Spleen (tissue), 11 donors: ENCODE measurements around the gene CPD. TPM values are rescaled to one million over a fixed set of nuclear protein-coding genes. Genes with fewer than 3 reads are reported as not detected.

Experiments used
- DNase-seq: peaks from one replicate; pipeline ENCODE4 v3.0.0-alpha.2; 2020
- H3K27ac ChIP-seq, 8 donors: fragments of 200-600 bp; sonication (generic) in 7 of 8; 1 replicate in 4 of 8; 2 replicates in 4 of 8; pipeline versions ENCODE4 v1.5.0 to v1.8.0; 2016 to 2021; ENCODE audit warnings: inconsistent platforms in 4 of 8, mild to moderate bottlenecking in 4 of 8, moderate library complexity in 1 of 8
- H3K27me3 ChIP-seq, 7 donors: fragments of 200-600 bp; sonication (generic) in 6 of 7; replicated peaks in 1 of 7; 1 replicate in 4 of 7; 2 replicates in 3 of 7; pipeline versions ENCODE4 v1.5.0 to v1.8.0; 2016 to 2021; ENCODE audit warnings: inconsistent platforms in 3 of 7, mild to moderate bottlenecking in 1 of 7
- H3K36me3 ChIP-seq, 6 donors: fragments of 200-600 bp; sonication (generic) in 5 of 6; 1 replicate in 4 of 6; 2 replicates in 2 of 6; pipeline versions ENCODE4 v1.5.0 to v1.8.0; 2016 to 2021; ENCODE audit warnings: inconsistent platforms in 2 of 6
- H3K4me1 ChIP-seq, 6 donors: fragments of 200-600 bp; sonication (generic) in 5 of 6; 1 replicate in 3 of 6; 2 replicates in 3 of 6; pipeline versions ENCODE4 v1.5.0 to v1.8.0; 2016 to 2021; ENCODE audit warnings: inconsistent platforms in 3 of 6
- H3K4me3 ChIP-seq, 8 donors: fragments of 200-600 bp; sonication (generic) in 7 of 8; 1 replicate in 4 of 8; 2 replicates in 4 of 8; pipeline versions ENCODE4 v1.5.0 to v1.8.0; 2016 to 2021; ENCODE audit warnings: inconsistent platforms in 4 of 8, mild to moderate bottlenecking in 4 of 8, moderate library complexity in 2 of 8
- H3K9me3 ChIP-seq, 8 donors: fragments of 200-600 bp; sonication (generic) in 7 of 8; 1 replicate in 4 of 8; 2 replicates in 4 of 8; pipeline versions ENCODE4 v1.5.0 to v1.8.0; 2016 to 2021; ENCODE audit warnings: inconsistent platforms in 4 of 8
- POLR2A ChIP-seq, 3 donors: fragments of 450-650 bp; IDR thresholded peaks; one replicate each; pipeline ENCODE4 v1.5.1; 2017; ENCODE audit warnings: antibody characterized with exemption in 3 of 3, mild to moderate bottlenecking in 1 of 3
- POLR2AphosphoS5 ChIP-seq, 3 donors: sonication (generic); formaldehyde crosslinking; IDR thresholded peaks; one replicate each; pipeline ENCODE4 v1.5.1; 2017; ENCODE audit warnings: antibody characterized with exemption in 3 of 3
- WGBS, 5 donors: extraction: QIAGEN DNeasy Blood & Tissue Kit in 3 of 5; methylation state at CpG; one replicate each; pipeline versions ENCODE4 v1.1.5 to v1.1.7; 2013 to 2018; 5-methylcytosine and 5-hydroxymethylcytosine counted together
- intact Hi-C: fragments of 100-400 bp; cut with DNase I; formaldehyde crosslinking; loops from one replicate; pipeline ENCODE4 v1.15.0; 2023; ENCODE audit warnings: low total_unique reads
- polyA plus RNA-seq, 3 donors: library from polyadenylated mRNA; stranded (reverse); fragments of 200-250 nt; gene quantifications; one replicate each; pipeline ENCODE4 v1.2.1, GENCODE V29; 2013
- total RNA-seq, 7 donors: library from RNA; depleted of rRNA in 3 of 7; stranded (reverse); fragments of >200 nt in 3 of 7; fragmentation: NEBNext Ultra II Directional in 4 of 7; extraction: Animal tissue kit (Norgen Biotek cat#: 25700) in 4 of 7; gene quantifications; one replicate each; pipeline versions ENCODE4 v1.1.0 to v1.2.1, GENCODE V29; 2016 to 2021
- TF ChIP-seq, protein P1 (sequence below), 11 experiments: fragments of 200-600 bp in 7 of 11; fragments of 450-650 bp in 4 of 11; sonication (generic) in 4 of 11; IDR thresholded peaks in 8 of 11; conservative IDR thresholded peaks in 3 of 11; 1 replicate in 7 of 11; 2 replicates in 4 of 11; pipeline versions ENCODE4 v1.4.0 to v1.8.0; 2016 to 2021; ENCODE audit warnings: antibody characterized with exemption in 11 of 11, inconsistent platforms in 4 of 11, mild to moderate bottlenecking in 1 of 11
- donor health status: healthy with polysubstance abuse.
- donor health status: DM: no; HTN: no; CAD: no; lungs with moderate emphysema.
- donor health status: DM: no; HTN: no; CAD: no.
- donor health status: Bipolar disorder and iron deficiency.
- donor health status: healthy.
- donor health status: DM: no; HTN: no; CAD: no.
- donor health status: DM: yes; HTN: yes; CAD: no.

Gene CPD
- total and polyA plus RNA-seq, 10 donors = 1.6 to 83.8 (median 39.6) TPM

DNA sequence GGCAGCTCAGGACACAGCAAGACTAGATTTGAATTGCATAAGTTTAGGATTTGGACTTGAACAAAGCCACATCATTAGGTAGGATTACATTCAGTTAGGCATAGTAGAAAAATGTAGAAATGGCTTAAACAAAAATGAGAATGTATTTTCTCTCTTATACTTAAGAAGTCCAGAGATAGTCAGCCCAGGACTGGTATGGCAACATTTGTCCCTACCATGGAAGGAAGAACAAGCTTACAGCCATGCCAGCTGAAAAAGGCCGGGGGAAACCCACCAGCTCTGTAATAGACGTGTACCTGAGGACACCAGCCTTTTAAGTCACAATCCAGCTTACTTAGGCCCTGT is 33.7 kb upstream of the CPD start:
- peak overlapping the region in 1 of 8 donors; percentile 15 for H3K4me3 ChIP-seq
- WGBS, 5 donors = 69 to 87% (median 71%) methylated on average over 2 of the region's 2 CpGs
- H3K9me3 ChIP-seq = no peaks in the 10 kb centered on the region
- DNase-seq = no peak
- intact Hi-C loops = no loop called here
- no peaks in the 10 kb centered on the region for H3K36me3 ChIP-seq
- peak overlapping the region in 7 of 8 donors; percentile 33 to 90 (median 71) for H3K27ac ChIP-seq
- H3K4me1 ChIP-seq = peaks cover 1 to 44% (median 12%) of the 10 kb centered on the region in 6 donors
- TF ChIP-seq, protein P1, sequence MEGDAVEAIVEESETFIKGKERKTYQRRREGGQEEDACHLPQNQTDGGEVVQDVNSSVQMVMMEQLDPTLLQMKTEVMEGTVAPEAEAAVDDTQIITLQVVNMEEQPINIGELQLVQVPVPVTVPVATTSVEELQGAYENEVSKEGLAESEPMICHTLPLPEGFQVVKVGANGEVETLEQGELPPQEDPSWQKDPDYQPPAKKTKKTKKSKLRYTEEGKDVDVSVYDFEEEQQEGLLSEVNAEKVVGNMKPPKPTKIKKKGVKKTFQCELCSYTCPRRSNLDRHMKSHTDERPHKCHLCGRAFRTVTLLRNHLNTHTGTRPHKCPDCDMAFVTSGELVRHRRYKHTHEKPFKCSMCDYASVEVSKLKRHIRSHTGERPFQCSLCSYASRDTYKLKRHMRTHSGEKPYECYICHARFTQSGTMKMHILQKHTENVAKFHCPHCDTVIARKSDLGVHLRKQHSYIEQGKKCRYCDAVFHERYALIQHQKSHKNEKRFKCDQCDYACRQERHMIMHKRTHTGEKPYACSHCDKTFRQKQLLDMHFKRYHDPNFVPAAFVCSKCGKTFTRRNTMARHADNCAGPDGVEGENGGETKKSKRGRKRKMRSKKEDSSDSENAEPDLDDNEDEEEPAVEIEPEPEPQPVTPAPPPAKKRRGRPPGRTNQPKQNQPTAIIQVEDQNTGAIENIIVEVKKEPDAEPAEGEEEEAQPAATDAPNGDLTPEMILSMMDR (IDR thresholded peaks at IDR 0.05 in 8 of 11, conservative IDR thresholded peaks at IDR 0.05 in 3 of 11) = no peak
- TF ChIP-seq POLR2AphosphoS5 (IDR thresholded peaks at IDR 0.05) = no peak
- no peak for TF ChIP-seq POLR2A (IDR thresholded peaks at IDR 0.05)
- no peaks in the 10 kb centered on the region for H3K27me3 ChIP-seq

DNA sequence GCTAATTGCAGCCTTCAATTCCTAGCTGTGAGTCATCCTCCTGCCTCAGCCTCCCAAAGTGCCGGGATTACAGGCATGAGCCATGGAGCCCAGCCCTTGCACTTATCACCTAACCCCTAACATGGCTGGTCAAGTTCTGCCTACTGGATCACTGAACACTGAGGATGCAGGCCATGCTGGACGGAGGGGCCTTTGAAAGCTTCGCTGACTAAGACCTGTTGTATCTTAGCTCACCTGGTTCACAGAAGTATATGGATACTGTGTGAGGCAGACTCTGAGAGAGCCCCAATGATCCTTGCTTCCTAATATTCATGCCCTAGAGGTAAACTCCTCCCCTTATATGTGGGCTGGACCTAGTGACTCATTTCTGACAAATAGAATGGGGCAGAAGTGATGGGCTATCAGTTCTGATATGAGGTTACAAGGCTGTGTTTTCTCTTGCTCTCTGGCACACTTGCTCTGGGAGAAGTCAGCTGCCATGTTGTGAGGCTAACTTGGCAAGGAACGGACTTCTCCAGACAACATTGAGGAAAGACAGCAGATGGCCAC is 33.1 kb upstream of the CPD start:
- TF ChIP-seq POLR2A (IDR thresholded peaks at IDR 0.05) (no peak), POLR2AphosphoS5 (IDR thresholded peaks at IDR 0.05) (no peak)
- TF ChIP-seq, protein P1 (IDR thresholded peaks at IDR 0.05 in 8 of 11, conservative IDR thresholded peaks at IDR 0.05 in 3 of 11) = no peak
- peak overlapping the region in 7 of 8 donors; percentile 33 to 90 (median 71) for H3K27ac ChIP-seq
- intact Hi-C loops = no loop called here
- no peaks in the 10 kb centered on the region for H3K9me3 ChIP-seq
- no peaks in the 10 kb centered on the region for H3K36me3 ChIP-seq
- peak overlapping the region in 1 of 8 donors; percentile 15 for H3K4me3 ChIP-seq
- H3K27me3 ChIP-seq = no peaks in the 10 kb centered on the region
- DNase-seq = no peak
- H3K4me1 ChIP-seq = peaks cover 0 to 43% (median 6%) of the 10 kb centered on the region in 6 donors
- 84 to 97% (median 88%) methylated on average over 4 of the region's 4 CpGs for WGBS, 5 donors

DNA sequence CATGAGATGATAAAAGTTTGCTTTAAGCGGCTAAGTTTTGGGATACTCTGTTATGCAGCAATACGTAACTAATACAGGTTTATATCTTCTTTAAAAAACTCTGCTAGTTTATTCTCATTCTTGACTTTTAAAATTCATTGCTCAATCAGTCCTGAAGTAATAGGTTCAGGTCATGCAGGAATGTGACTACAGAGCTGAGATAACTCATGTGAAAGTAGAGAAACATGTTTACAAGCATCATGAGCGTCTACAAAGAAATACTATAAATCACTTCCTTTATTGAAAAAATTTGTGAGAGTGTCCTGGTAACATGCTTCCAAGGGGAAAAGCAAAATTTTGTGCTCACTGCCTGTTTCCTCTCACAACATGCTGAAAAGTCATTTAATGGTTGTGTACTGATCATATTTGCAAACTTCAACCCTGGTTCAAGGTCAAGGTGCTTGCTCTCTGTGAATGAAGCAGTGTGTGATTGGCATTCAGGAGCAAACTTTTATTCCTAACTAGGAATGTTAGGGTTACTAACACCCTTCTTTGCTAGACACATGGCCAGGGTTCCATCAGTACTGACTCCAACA is 32.4 kb upstream of the CPD start:
- H3K4me3 ChIP-seq = no peak overlapping the region
- TF ChIP-seq POLR2A (IDR thresholded peaks at IDR 0.05) (no peak), POLR2AphosphoS5 (IDR thresholded peaks at IDR 0.05) (no peak)
- TF ChIP-seq, protein P1 (IDR thresholded peaks at IDR 0.05 in 8 of 11, conservative IDR thresholded peaks at IDR 0.05 in 3 of 11) = no peak
- peaks cover 0 to 43% (median 3%) of the 10 kb centered on the region in 6 donors for H3K4me1 ChIP-seq
- 84 to 89% (median 86%) methylated on average over 3 of the region's 3 CpGs for WGBS, 5 donors
- intact Hi-C loops = no loop called here
- no peaks in the 10 kb centered on the region for H3K27me3 ChIP-seq
- H3K36me3 ChIP-seq = no peaks in the 10 kb centered on the region
- peak overlapping the region in 3 of 8 donors; percentile 71 to 90 (median 87) for H3K27ac ChIP-seq
- DNase-seq = no peak
- H3K9me3 ChIP-seq = no peaks in the 10 kb centered on the region

DNA sequence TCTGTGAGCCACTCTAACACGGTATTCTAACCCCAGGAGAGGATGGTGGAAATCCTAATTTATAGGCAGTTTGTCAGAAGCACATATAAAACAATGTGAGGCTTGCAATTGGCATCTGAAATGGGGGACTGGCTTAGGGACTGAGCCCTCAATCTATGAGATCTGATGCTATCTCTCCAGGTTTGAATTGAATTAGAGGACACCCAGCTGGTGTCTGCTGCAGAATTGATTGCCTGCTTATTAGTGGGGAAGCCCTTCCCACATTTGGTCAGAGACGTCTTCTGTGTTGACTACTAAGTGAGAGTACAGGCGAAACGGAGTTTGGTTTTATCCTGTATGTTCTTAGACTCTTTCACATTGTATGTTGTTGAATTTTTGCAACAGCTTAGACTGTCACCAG is 31.2 kb upstream of the CPD start:
- intact Hi-C loops = no loop called here
- 69 to 82% (median 78%) methylated on average over 4 of the region's 4 CpGs for WGBS, 5 donors
- H3K4me3 ChIP-seq = no peak overlapping the region

More for the DNA sequence above, 31.2 kb upstream of the CPD start:
- Histone ChIP-seq H3K27me3 (no peaks in the 10 kb centered on the region), H3K27ac (no peak overlapping the region), H3K36me3 (no peaks in the 10 kb centered on the region), H3K4me1 (peaks cover 0 to 40% (median 3%) of the 10 kb centered on the region in 6 donors), H3K9me3 (no peaks in the 10 kb centered on the region)
- no peak for TF ChIP-seq POLR2A (IDR thresholded peaks at IDR 0.05)
- TF ChIP-seq, protein P1 (IDR thresholded peaks at IDR 0.05 in 8 of 11, conservative IDR thresholded peaks at IDR 0.05 in 3 of 11) = no peak
- no peak for TF ChIP-seq POLR2AphosphoS5 (IDR thresholded peaks at IDR 0.05)
- no peak for DNase-seq
